HG03039 (cell line): ENCODE measurements around the gene HPN.
"Not testable (repeated sequence)": the region's sequence is repeated elsewhere in the genome, so short reads cannot be mapped to it uniquely, and the experiment has no call there.

ENCODE experiments used
- ATAC-seq: cut with Tn5 transposase; IDR thresholded peaks from one replicate; pipeline ENCODE4 v1.9.1; 2021; ENCODE audit warnings: mild to moderate bottlenecking, moderate library complexity; ENCODE audit not compliant: unreplicated experiment

HPN gene

DNA sequence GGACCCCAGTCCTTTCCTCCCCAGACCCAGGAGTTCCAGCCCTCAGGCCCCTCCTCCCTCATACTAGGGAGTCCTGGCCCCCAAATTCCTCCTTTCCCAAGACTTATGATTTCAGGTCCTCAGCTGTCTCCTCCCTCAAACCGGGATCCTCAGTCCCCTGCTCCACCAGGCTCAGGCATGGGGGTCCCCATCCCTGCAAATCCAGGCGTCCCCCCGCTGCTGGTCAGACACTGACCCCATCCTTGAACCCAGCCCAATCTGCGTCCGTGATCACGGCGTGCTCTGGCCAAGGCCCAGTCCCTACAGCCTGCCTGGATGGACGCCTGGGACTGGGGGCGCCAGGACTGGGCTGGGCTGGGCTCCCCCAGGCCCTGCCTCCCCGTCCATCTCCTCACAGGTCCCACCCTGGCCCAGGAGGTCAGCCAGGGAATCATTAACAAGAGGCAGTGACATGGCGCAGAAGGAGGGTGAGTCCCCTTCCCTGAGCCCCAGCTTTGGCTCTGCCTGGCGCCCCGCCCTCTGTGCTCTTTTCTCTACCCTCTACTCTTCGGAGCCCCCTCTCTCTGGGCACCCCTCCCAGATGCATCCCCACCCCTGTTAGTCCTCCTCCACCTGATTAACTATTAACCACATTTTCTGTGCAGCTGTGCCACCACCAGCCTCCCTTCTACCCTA, 672 bp downstream of the HPN start:
- no peak for ATAC-seq

DNA sequence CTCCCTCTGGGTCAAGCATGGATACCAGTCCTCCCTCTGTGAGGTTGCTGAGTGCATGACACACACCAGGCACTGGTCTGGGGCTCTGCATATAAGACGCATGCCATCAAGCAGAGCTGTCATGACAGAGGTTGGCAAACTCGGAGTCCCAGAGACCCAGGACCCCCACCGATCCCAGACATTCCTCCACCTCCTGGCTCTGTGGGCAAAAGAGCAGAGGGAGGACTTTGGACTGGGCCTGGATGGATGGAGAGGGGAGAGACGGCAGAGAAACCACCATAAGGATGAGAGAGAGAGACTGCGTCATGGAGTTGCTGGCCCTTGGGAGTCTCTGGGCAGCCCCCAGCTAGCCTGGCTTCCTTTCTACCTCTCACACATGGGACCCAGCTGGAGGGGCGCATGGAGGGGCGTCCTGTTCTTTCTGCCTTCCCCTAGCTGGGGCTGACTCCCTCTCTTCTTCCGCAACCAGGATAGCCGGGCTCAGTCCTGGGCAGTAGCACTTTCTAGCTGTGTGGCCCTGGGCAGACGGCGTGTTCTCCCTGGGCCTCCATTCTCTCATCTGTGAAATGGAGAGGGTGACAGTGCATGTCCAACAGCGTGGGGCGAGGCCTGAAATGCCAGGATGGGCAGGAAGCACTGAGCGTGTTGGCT, 1.6 kb downstream of the HPN start:
- ATAC-seq: no peak

DNA sequence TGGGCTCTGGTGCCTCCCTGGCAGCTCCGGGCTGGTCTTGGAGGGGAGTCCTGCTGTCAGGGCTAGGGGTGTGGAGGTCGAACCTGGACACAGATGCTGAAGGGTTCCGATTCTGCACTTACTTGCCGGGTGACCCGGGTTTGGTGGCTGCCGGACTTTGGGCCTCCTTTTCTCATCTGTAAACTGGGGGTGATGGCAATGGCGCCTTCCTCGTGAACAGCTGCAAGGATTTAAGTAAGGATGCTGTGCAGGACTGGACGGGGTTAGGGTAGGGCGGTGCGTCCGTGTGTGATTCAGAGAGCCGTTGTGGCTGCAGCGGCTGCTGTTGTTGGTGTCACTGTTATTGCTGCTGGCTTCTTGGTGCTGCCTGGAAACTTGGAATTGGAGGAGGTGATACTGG, 2.4 kb downstream of the HPN start:
- no peak for ATAC-seq

DNA sequence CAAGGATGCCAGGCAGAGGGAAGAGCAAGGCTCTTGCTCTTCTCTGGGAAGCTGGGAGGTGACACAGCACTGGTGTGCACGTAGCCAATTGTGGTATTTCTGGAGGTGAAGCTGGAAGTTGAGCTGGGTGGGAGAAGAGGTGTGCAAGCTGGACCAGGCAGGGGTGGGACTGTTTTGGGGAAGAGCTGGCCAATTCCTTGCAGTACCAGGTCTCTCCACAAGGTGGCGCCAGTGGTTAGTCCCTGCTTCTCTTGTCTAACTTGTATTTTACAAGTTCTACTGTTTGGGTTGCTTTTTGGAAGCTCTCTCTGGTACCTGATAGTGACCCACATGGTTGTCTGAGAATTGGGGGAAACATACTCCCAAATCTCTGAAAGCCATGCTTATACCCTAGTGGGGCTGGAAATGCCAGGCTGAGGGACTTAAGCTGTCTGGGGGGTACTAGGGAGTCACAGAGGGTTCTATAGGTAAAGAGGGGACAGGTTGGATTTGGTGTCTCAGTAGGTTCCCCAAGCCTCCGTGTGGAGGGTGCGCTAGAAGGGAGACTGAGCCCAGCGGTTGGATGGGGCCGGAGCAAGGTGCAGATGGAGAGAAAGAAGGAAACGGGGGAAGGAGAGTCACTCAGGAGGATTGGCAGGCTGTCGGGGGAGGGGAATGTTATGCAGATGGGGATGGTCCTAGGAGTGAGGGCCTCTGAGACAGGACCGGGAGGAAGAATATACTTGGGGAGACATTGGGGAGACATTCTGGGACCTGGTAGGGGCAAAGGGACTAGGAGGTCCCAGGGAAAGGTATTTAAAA, 3.0 kb downstream of the HPN start:
- ATAC-seq: no peak

DNA sequence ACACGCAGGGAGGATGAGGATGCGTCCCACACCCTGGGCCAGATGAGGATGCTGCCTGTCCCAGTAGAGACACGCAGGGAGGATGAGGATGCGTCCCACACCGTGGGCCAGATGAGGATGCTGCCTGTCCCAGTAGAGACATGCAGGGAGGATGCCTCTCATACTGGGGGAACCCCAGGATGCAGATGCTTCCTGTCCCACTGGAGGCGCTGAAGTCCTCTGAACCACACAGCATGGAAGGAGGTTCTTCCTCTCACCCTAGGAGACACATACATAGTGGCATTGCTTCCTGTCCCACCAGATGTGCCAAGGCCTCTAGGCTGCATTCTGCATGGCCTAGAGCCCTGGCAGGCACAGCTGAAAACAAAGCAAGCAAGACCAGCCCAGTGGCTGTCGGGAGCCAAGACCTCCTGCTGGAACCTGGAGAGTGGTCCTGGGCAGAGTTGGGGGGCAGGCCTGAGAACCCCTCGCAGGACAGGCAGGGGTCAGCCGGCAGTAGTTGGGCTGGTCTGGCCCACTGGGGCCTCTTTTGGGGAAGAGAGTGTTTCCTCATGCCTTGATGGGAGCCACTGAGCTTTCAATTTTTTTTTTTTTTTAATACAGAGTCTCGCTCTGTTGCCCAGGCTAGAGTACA, 4.3 kb downstream of the HPN start:
- ATAC-seq: no peak

DNA sequence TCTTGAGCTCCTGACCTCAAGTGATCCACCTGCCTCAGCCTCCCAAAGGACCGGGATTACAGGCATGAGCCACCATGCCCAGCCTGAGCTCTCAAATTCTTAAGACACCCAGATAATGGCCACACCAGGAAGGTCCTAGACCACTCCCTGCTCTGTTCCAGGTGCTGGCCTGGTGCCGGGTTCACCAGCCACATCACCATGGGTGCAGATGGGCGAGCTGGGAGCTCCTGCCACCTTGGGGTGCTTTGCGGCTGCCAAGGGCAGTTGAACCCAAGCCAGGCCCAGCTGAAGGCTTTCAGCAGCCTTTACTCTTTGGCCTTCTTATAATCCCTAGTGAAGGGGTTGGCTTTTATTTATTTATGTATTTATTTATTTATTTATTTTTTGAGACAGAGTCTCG, 4.9 kb downstream of the HPN start:
- no peak for ATAC-seq

DNA sequence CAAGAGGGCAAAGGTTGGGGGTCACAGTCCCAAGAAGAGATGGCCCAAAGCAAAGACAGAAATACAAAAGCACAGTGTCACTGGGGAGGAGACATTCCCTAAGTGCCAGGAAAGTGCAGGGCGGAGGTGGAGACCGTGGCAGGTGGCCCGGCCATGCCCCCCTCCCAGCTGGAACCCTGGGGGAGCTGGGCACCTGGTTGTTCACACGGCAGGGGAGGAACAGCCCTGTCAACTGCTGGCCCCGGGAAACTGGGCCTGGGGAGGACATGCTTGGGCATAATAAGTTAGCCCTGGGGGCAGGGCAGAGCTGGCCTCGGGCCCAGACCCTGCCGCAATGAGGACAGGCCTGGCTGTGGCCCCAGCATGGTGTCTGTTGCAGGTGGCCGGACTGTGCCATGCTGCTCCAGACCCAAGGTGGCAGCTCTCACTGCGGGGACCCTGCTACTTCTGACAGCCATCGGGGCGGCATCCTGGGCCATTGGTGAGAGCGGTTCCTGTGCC, 7.4 kb downstream of the HPN start:
- ATAC-seq: no peak

DNA sequence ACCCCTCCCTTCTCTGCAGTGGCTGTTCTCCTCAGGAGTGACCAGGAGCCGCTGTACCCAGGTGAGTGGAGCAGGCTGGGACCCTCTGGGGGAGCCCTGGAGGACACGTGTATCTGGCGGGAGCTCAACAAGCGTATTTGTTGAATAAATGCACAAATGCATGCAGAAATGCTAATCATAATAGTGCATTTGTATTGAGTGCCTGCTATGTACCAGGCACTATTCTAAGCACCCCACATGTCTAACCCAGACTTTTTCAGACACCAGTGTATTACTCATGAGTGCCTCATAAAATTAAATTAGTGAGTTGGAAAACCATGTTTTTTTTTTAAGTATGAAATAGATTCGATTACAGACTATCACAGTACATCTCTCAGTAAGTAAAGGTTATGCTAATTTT, 7.9 kb downstream of the HPN start:
- no peak for ATAC-seq

DNA sequence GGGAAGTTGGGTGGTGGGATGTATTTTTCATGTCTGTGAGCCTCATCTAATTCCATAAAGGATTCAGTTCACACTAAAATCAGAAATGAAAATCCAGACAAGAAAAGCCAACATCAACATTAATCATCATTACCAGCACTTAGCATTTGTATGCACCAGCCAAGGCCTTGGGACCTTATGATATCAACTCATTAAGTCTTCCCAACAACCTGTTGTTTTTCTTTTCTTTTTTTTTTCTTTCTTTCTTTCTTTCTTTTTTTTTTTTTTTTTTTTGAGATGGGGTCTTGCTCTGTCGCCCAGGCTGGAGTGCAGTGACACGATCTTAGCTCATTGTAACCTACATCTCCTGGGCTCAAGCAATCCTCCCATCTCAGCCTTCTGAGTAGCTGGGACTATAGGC, 9.1 kb downstream of the HPN start:
- ATAC-seq: not testable (repeated sequence)

DNA sequence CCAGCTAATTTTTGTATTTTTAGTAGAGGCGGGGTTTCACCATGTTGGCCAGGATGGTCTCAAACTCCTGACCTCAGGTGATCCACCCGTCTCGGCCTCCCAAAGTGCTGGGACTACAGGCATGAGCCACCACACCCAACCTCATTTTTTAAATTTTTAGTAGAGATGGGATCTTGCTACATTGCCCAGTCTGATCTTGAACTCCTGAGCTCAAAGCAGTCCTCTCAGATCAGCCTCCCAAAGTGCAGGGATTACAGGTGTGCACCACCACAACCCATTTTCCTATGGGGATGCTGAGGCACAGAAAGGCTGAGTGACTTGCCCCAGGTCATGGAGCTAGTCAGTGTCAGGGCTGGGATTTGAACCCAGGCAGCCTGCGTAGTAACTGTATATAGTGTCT, 9.7 kb downstream of the HPN start:
- not testable (repeated sequence) for ATAC-seq

DNA sequence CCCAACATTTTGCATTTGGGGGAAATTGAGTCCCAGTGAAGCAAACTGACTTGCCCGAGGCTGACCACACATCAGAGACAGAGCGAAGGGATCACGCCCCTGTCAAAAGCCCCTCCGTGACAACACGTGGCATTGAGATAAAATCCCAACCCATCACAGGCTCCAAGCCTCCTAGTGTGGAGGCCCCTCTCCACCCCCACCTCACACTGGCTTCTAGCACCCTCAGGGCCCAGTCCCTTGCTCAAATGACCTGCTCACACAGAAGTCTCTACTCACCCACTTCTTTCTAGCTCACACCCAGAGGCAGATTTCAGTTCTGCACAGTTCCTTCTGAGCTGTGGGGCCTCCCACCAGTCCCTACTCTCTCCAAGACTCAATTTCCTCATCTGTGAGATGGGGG, 10.3 kb downstream of the HPN start:
- no peak for ATAC-seq

DNA sequence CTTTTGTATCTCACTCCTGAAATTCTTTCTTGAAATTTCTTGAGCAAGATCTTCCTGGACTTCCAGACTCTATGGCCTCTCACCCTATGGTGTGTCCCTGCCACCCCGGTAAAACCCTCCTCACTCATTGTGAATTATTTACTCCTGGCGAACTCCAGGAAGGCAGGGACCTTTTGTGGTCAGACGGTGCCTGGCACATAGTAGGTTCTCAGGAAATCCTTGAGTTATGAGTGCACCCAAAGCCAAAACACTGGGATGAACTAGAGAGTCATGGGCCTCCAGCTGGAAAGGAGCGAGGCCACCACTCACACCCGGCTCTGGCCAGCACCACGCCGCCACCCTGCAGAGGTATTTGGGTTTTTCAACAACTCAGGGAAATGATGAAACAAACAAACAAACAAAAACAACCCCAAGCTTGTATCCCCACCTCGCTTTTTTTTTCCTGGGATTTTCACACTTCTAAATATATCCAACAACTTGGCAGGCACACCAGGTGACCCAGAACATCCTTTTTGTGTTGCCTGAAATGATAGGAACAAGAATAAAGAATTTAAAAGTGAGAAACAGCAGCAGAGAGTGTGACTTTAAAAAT, 11.2 kb downstream of the HPN start:
- ATAC-seq: no peak

DNA sequence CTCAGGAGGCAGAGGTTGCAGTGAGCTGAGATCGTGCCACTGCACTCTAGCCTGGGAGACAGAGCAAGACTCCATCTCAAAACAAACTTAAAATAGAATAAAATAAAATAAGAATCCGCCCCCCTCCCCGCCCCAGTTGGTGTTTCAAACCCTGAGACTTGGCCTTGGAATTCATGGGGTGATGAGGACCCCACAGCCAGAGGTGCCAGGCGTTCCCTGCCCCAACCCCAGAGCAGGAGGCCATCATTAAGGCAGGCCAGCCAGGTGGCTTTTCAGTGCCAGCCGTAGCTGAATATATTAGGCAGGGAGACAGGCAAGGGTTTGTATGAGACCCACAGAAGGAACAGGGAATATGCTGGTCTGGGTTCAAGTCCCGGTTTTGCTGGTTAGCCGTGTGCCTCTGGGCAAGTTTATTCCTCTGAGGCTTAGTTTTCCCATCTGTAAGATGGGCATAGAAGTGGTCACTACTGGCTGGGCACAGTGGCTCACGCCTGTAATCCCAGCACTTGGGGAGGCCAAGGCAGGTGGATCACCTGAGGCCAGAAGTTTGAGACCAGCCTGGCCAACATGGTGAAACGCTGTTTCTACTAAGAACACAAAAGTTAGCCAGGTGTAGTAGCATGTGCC, 12.3 kb downstream of the HPN start:
- ATAC-seq: no peak

DNA sequence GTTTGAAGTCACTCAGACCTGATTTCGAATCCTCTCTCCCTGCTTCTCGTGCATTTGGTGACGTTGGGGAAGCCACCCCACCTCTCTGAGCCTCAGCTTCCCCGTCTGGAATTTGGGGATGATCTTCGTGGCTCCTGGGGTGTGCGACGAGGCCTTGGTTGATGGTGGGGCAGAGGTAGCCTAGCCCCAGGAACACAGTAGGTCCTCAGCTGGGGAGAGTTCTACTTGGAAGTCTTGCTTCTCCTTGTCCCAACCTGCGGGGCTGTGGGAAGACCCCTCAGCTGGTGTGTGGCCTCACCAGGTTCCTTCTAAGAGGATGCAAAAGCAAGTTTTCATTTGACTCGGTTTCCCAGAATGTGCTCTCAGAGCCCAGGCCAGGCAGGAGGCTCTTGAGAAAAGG, 13.1 kb downstream of the HPN start:
- no peak for ATAC-seq

DNA sequence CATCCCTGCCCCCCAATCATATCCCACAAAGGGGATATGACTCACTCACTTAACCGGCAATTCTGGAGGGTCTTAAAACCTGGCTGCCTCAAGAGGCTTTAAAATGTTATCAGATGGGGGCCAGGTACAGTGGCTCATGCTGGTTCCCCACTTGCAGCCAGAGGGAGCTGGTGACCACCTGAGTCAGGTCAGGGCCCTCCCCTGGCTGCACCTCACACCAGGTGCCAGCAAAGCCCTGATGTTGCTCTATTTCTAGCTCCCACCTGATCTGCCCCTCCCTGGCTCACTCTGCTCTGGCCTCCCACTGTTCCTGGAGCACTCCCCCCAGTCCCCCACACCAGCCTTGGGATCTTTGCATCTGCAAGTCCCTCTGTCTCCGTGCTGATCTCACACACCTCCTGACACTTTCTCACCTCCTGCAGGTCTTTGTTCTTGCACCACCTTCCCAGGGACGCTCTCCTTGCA, 14.2 kb downstream of the HPN start:
- no peak for ATAC-seq

DNA sequence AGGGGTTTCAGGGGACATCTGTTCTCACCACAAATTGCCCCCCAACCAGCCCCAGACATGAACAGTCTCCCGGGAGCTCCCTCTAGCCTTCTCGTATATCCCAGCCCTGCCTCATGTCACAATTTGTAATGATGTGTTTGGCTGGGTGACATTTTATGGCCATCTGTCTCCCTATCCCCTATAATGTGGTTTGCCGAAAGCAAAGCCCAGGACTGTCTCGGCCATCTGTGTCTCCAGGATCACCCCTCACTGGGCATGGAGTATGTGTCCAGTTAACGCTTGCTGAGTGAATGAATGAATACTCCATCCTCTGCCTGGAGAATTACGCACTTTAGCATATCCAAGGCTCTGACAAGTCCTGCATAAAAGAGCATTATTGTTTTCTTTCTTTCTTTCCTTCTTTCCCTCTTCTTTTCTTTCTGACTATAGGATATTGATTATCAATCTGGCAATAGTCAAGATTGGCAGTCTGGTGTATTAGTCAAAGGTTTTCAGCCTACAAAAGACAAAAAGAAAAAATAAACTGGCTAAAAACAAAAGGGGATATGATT, 15.1 kb downstream of the HPN start:
- no peak for ATAC-seq

DNA sequence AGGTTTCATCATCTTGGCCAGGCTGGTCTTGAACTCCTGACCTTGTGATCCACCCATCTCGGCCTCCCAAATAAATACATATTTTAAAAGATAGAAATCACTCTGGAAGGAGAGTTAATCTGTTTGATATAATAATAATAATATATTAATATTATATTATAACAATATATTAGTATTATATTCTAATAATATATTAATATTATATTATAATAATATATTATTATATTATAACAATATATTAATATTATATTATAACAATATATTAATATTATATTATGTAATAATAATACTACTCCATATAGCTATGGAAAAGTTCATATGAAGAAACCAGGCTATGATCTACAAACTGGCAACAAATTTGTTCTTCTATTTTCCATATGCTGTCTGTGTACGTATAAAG, 16.8 kb downstream of the HPN start:
- ATAC-seq: no peak

DNA sequence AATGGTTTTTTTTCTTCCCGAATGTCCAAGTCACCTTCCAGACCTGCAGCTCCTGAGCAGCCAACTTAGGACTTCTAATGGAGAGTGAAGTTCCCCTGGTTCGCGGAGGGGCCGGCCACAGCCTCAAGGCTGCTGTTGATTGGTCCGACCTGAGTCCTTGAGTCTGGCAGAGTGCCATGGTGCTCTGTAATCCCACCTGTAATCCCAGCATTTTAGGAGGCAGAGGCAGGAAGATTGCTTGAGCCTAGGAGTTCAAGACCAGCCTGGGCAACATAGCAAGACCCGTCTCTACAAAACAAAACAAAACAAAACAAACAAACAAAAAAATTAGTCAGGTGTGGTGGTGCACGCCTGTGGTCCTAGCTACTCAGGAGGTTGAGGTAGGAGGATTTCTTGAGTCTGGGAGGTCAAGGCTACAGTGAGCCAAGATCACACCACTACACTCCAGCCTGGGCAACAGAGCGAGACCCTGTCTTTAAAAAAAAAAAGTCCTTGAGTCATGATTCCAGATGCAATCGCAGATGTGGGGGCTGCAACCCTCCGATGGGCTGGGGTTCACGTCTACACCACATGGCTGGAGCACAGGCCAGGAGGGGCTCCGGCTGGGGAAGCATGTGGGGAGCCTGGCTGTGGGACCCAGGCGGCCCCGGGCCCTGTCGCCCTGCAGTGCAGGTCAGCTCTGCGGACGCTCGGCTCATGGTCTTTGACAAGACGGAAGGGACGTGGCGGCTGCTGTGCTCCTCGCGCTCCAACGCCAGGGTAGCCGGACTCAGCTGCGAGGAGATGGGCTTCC, 17.7 kb downstream of the HPN start:
- no peak for ATAC-seq

DNA sequence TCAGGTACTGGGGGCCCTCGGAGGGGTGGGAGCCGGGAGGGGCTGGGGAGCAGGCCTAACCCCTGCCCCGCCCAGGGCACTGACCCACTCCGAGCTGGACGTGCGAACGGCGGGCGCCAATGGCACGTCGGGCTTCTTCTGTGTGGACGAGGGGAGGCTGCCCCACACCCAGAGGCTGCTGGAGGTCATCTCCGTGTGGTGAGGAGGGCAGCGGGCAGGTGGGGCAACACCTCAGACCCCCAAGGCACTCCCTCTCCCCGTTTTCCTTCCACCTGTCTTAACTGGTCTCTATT, 18.2 kb downstream of the HPN start:
- ATAC-seq: no peak
